Keratinocyte (primary cell): Measurements from ENCODE around the gene SLC8A3. TPM values are rescaled to one million over a fixed set of nuclear protein-coding genes. Genes with fewer than 3 reads are reported as not detected.
A peak's percentile ranks its signal among the peaks of the same experiment; 100 is the strongest.

Experiments used
- DNase-seq: peaks from one replicate; pipeline ENCODE4 v3.0.0-alpha.2; 2011; ENCODE audit warnings: low read depth, missing footprints, low spot score
- FAIRE-seq: peaks from 2 replicates; lab custom pipeline; 2011; peaks lifted over from hg19 to GRCh38; lab: Jason Lieb, UNC
- H2AFZ ChIP-seq: 2 replicates; pipeline ENCODE4 v1.6.0; 2012; ENCODE audit warnings: low read length, control low read depth, inconsistent platforms; ENCODE audit not compliant: control insufficient read depth
- H3K27ac ChIP-seq: 2 replicates; pipeline ENCODE4 v1.5.1; 2011; ENCODE audit warnings: low read length; ENCODE audit not compliant: control insufficient read depth, insufficient read depth
- H3K27me3 ChIP-seq: 3 replicates; pipeline ENCODE4 v1.6.0; 2011; ENCODE audit warnings: low read length; ENCODE audit not compliant: control insufficient read depth, insufficient read depth; ENCODE audit errors: extremely low read depth
- H3K36me3 ChIP-seq, 2 experiments: 2 replicates in 1 of 2; 3 replicates in 1 of 2; pipeline ENCODE4 v1.5.1; 2011; ENCODE audit warnings: low read length in 2 of 2, mild to moderate bottlenecking in 1 of 2; ENCODE audit not compliant: control insufficient read depth in 2 of 2, insufficient read depth in 2 of 2; ENCODE audit errors: extremely low read depth in 1 of 2
- H3K4me1 ChIP-seq: 3 replicates; pipeline ENCODE4 v1.5.1; 2011; ENCODE audit warnings: low read length; ENCODE audit not compliant: control insufficient read depth, insufficient read depth; ENCODE audit errors: extremely low read depth
- H3K4me2 ChIP-seq: 3 replicates; pipeline ENCODE4 v1.6.0; 2011; ENCODE audit warnings: low read depth, low read length; ENCODE audit not compliant: control insufficient read depth, insufficient read depth; ENCODE audit errors: extremely low read depth
- H3K4me3 ChIP-seq, 3 experiments: fragments of 200-600 bp in 1 of 3; sonication (generic) in 1 of 3; 2 replicates in 2 of 3; 3 replicates in 1 of 3; pipeline ENCODE4 v1.5.1; 2011 to 2016; ENCODE audit warnings: low read length in 3 of 3, mild to moderate bottlenecking in 3 of 3, control low read depth in 2 of 3, inconsistent platforms in 1 of 3, low read depth in 1 of 3, mixed read lengths in 1 of 3, mixed run types in 1 of 3, moderate library complexity in 1 of 3; ENCODE audit not compliant: control insufficient read depth in 2 of 3, insufficient read depth in 2 of 3; ENCODE audit errors: extremely low read depth in 1 of 3
- H3K79me2 ChIP-seq: 2 replicates; pipeline ENCODE4 v1.6.0; 2012; ENCODE audit warnings: low read length; ENCODE audit not compliant: control insufficient read depth, insufficient read depth
- H3K9ac ChIP-seq: 3 replicates; pipeline ENCODE4 v1.6.0; 2011; ENCODE audit warnings: low read length; ENCODE audit not compliant: control insufficient read depth, insufficient read depth; ENCODE audit errors: extremely low read depth
- H3K9me1 ChIP-seq: 3 replicates; pipeline ENCODE4 v1.6.0; 2011; ENCODE audit warnings: low read length; ENCODE audit not compliant: control insufficient read depth, insufficient read depth; ENCODE audit errors: extremely low read depth
- H3K9me3 ChIP-seq: 2 replicates; pipeline ENCODE4 v1.5.1; 2012; ENCODE audit warnings: low read depth, low read length; ENCODE audit not compliant: control insufficient read depth
- H4K20me1 ChIP-seq: 3 replicates; pipeline ENCODE4 v1.6.0; 2011; ENCODE audit warnings: low read length; ENCODE audit not compliant: control insufficient read depth, insufficient read depth; ENCODE audit errors: extremely low read depth
- CTCF ChIP-seq, 3 experiments: IDR thresholded peaks in 1 of 3; conservative IDR thresholded peaks in 1 of 3; optimal IDR thresholded peaks in 1 of 3; 2 replicates in 2 of 3; 3 replicates in 1 of 3; pipeline versions ENCODE3 to v1.5.1; 2011; ENCODE audit warnings: low read length in 3 of 3, mild to moderate bottlenecking in 3 of 3, moderate library complexity in 2 of 3, control low read depth in 1 of 3, inconsistent platforms in 1 of 3; ENCODE audit not compliant: insufficient read depth in 2 of 3; ENCODE audit errors: extremely low read depth in 1 of 3
- EZH2 ChIP-seq: IDR thresholded peaks from one replicate; pipeline ENCODE4 v1.6.1; 2012; ENCODE audit warnings: inconsistent platforms, mild to moderate bottlenecking, low read length, moderate library complexity
- dilution Hi-C: fragments of 300-500 bp; cut with MboI; formaldehyde crosslinking; loops from one replicate; pipeline ENCODE4 v1.7.0; 2020; ENCODE audit warnings: low sequenced_read_pairs; ENCODE audit not compliant: extremely low pct_ligation_motif_present
- polyA minus RNA-seq, 3 experiments: library from RNA; depleted of rRNA, polyadenylated mRNA; stranded (reverse); fragments of >200 nt; gene quantifications; 1 replicate in 1 of 3; 2 replicates in 1 of 3; 3 replicates in 1 of 3; pipeline ENCODE4 v1.2.3, GENCODE V29; 2011
- polyA plus RNA-seq, 5 experiments: library from polyadenylated mRNA; depleted of rRNA in 3 of 5; stranded (reverse) in 3 of 5; stranded (forward) in 1 of 5; unstranded in 1 of 5; fragments of >200 nt; gene quantifications; 1 replicate in 1 of 5; 2 replicates in 3 of 5; 3 replicates in 1 of 5; pipeline versions ENCODE4 v1.2.1 to v1.2.3, GENCODE V29; 2011 to 2012; ENCODE audit warnings: missing spikeins in 2 of 5, low read depth in 1 of 5, low replicate concordance in 1 of 5

Gene SLC8A3
- polyA plus RNA-seq (not detected in 3 replicates), polyA minus RNA-seq (not detected in 3 replicates)
- not detected for polyA plus RNA-seq (2011; ENCODE audit: low read depth)
- not detected in 2 replicates for polyA plus RNA-seq (2011; cell fraction: cytosol; rRNA removed)
- not detected in 2 replicates for polyA plus RNA-seq (2011; cell fraction: nucleus; rRNA removed)
- 0.05 TPM in 1 of 2 replicates, not detected in the other for polyA plus RNA-seq (2012; ENCODE audit: low replicate concordance)
- not detected for polyA minus RNA-seq (2011; cell fraction: cytosol; rRNA and poly(A)+ RNA removed)
- not detected in 2 replicates for polyA minus RNA-seq (2011; cell fraction: nucleus; rRNA and poly(A)+ RNA removed)

GRCh38 chr14:70188659-70189455, at the start of gene SLC8A3:
Gene SLC8A3 (minus strand): TSS chr14:70188951. CDS start chr14:70168422, 20,529 bp downstream.
- DNase-seq (no peak), FAIRE-seq (no peak)
- H3K9ac ChIP-seq = no peak within 1 kb of the TSS
- H3K36me3 ChIP-seq = no peaks in the 10 kb centered on the region
- peak within 1 kb of the TSS; percentile 82 for H3K4me2 ChIP-seq
- H3K79me2 ChIP-seq = no peaks in the 10 kb centered on the region
- peaks cover 9% of the 10 kb centered on the region for H3K4me1 ChIP-seq
- H3K27me3 ChIP-seq = peaks cover 46% of the 10 kb centered on the region
- H2AFZ ChIP-seq = peak within 1 kb of the TSS; percentile 17
- TF ChIP-seq EZH2 = peak; percentile 53
- TF ChIP-seq CTCF (optimal IDR thresholded peaks at IDR 0.05 in 1 of 3, IDR thresholded peaks at IDR 0.05 in 1 of 3, conservative IDR thresholded peaks at IDR 0.05 in 1 of 3; ENCODE audit: extremely low read depth in 1 of 3, insufficient read depth in 2 of 3, low read length in 3 of 3) = no peak
- dilution Hi-C loops = no loop called here
- peak within 1 kb of the TSS; percentile 47 to 61 (median 48) for H3K4me3 ChIP-seq
- H3K9me3 ChIP-seq = no peaks in the 10 kb centered on the region
- H4K20me1 ChIP-seq = no peaks in the 10 kb centered on the region
- H3K9me1 ChIP-seq = no peaks in the 10 kb centered on the region
- no peak within 1 kb of the TSS for H3K27ac ChIP-seq

GRCh38 chr14:70237710-70238109, 49.0 kb upstream of the SLC8A3 start:
- no peaks in the 10 kb centered on the region for H4K20me1 ChIP-seq

More at GRCh38 chr14:70237710-70238109, 49.0 kb upstream of the SLC8A3 start:
- H3K79me2 ChIP-seq = no peaks in the 10 kb centered on the region
- no peak for TF ChIP-seq CTCF (optimal IDR thresholded peaks at IDR 0.05 in 1 of 3, IDR thresholded peaks at IDR 0.05 in 1 of 3, conservative IDR thresholded peaks at IDR 0.05 in 1 of 3; ENCODE audit: extremely low read depth in 1 of 3, insufficient read depth in 2 of 3, low read length in 3 of 3)
- dilution Hi-C loops = no loop called here
- H3K4me1 ChIP-seq = no peaks in the 10 kb centered on the region
- no peaks in the 10 kb centered on the region for H3K36me3 ChIP-seq
- no peak overlapping the region for H3K9ac ChIP-seq
- H3K9me1 ChIP-seq = no peaks in the 10 kb centered on the region
- H3K4me2 ChIP-seq = no peak overlapping the region
- DNase-seq (no peak), FAIRE-seq (no peak)
- no peak overlapping the region for H3K4me3 ChIP-seq
- H3K27ac ChIP-seq = no peak overlapping the region
- no peaks in the 10 kb centered on the region for H3K27me3 ChIP-seq
- no peaks in the 10 kb centered on the region for H3K9me3 ChIP-seq
- H2AFZ ChIP-seq = no peak overlapping the region
